SIG-M5 treated with dmso at 0.1 percent for 504 hours (cell line): ENCODE data around the gene AKAIN1.

Experiments
- DNase-seq: peaks from one replicate; lab custom pipeline; 2025; ENCODE audit not compliant: unreplicated experiment; lab: John Stamatoyannopoulos, UW

Gene AKAIN1

DNA sequence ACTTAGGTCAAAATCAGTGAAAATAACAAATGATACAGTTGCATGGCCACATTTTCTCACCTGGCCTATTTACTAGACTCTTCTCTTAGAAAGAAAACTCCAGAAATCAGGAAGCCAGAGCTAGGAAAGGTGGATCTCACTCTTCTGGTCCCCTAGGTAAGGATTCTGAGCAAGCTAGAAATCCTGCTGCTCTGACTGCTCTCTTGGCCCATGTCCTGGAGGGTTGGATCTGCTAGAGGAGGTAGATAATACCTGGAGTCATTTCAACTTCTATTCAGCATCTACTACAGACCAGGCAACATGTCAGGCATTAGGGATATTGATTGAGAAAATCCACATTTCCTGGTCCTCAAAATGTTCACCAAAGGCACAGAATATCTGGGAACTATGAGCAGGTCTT is 34.9 kb downstream of the AKAIN1 start:
- DNase-seq: no peak

DNA sequence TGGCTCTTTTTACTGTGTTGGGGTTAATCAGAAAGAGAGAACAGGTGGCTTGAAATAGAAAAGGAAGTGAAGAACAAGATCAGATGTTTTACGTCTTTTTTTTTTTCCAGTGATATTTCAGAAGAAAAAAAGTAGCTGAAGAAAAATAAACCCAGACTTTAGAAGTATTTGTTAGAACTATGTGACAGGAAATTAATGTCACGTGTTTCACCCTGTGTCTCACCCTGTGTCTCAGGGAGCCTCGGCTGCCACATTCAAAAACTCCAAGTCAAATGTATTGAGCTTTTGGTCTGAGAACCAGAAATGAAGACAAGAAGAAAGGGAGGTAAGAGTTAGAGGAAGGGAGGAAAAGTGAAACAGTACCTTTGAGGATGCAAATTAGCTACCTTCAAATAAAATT is 38.0 kb downstream of the AKAIN1 start:
- no peak for DNase-seq

DNA sequence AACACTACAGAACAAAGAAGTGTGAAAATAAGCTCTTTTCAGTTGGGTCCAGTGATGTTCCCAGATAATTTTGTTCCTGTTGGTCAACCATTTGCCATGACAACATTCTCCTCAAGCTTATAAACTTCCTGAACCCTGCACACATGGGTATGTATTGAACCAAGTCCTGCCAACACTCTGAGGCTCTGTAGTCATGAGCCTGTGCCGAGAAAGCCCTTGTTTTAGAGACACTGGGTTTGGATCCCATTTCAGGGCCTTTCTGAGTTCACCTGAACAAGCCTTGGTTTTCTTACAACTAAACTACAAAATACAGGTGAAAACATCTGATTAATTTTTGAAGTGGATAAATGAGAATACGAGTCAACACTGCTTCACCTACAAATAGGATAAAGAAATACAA is 38.5 kb downstream of the AKAIN1 start:
- no peak for DNase-seq

DNA sequence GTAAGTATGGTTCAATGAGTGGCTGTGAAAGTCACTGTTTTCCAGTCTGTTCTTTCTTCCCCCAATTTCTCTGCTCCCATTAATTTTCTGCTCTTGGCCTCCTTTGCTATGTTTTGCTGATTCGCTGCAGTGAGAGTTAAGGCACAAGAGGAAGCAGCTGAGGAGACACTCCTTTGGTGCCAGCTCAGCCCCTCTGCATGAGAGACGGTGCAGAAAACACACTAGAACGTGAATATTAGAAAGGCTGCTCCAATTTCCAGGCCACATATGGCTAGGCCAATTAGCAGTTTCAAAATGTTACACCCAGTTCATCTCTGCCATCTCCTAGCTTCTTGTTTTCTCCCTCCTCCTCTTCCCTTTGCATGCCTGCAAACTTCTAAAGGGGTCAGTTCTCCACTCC is 38.9 kb downstream of the AKAIN1 start:
- DNase-seq: no peak

DNA sequence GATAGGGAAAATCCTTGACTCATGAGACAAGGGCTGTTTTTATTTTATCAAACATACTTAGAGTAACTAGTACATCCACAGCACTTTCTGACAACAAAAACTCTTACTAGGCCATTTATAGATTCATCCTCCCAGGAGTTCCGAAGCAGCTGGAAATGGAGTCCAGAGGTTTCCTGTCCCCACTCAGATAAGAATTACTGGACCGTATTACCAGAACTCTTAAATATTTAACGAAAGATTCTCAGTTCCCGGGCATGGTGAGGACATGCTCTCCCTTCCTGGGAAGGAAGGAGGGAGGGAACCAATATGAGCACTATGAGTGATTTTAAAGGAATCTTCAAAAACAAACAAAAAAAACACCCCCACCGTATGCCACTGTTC is 41.2 kb downstream of the AKAIN1 start:
- no peak for DNase-seq

DNA sequence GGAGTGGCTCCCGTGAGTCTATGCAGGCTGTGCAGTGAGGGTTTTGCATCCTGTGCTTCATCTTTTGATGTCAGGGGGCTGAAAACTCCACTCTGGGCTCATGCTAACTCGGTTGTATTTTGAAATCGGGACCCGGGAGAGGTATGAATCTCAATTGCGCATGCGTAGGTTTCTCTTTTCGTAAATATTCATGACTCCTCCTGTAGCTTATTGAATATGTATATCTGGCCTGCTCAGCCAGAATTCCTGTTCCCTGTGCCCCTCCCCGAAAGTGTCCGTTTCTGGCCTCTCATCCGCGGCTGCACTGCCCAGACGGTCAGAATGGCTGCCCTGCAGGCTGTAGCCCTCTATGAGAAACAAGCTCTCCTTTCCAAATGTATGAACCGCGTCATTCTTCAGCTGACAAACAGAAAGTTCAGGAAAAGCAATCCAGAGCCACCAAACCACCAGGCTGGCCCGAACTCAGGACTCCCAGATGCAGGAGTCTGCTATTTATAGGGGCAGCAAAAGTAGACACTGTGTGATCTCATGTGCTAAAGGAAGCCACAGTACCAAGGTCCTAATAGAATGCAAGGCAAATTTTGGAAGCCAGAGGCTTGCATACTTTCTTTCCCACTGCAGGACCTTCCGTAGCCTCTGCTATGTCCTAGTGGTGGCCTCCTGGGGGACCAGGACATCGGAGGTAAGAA is 41.7 kb downstream of the AKAIN1 start:
- DNase-seq: no peak

DNA sequence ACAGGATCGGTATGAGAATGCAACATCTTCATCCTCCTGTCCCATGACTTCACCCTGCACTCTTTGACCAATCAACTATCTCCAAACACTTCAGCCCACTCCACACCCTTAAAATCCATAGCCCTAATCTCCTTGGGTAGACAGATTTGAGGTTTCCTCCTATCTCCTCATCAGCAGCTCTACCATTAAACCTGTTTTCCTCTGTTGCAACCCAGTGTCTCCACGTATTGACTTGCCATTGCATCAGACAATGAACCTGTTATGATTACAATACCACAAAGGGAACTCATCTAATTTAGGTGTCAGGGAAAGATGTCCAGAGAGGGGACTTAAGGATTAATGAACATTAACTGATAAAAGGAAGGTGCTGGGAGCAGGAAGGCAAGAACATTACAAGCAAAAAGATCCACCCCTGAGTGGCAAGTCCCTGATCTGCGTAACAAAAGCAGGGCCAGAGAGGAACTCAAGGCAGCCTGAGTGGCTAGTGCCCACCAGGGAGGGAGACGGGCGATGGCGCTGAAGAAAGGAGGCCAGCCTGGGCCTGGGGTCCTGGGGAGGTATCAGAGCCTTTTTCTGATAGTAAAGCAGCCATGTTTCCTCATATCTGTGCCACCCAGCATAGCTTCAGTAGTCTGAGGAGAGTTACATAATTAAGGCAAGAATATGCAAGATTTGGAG is 44.6 kb downstream of the AKAIN1 start:
- DNase-seq: no peak

DNA sequence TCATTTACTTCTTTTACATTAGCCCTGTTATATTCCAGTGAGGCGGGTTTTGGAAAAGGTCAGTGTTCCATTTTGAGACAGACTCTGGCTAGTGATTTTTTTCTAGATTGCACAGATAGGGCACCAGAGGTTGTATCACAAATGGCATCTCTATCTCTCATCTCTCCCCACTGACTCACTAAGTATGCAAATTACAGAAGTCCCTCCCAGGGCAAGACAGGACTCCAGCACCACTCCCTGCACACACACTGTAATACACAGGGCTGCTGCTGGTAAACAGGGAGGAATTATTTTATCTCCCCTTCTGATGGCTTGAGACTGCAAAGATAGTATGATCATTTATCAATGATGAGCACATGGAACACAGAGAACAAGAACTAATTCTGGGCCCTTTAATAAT is 46.2 kb downstream of the AKAIN1 start:
- no peak for DNase-seq

DNA sequence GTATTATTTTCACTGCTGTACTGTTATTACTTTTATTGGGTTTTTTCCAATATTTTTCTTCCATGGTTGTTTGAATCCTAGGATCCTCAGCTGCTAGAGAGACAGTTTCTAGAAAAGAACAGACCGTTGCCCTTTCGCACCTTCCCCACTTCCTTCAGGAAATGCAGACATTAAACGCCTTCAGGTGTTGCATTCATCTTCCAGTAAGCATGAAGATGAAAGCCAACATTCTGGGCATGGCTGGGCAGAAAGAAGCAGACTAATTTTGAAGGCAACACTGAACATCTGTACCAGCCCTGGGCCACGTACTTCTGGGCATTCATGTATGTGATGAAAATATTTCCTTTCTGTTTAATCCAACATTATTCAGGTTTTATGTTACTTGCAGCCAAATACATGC is 51.0 kb downstream of the AKAIN1 start:
- no peak for DNase-seq

DNA sequence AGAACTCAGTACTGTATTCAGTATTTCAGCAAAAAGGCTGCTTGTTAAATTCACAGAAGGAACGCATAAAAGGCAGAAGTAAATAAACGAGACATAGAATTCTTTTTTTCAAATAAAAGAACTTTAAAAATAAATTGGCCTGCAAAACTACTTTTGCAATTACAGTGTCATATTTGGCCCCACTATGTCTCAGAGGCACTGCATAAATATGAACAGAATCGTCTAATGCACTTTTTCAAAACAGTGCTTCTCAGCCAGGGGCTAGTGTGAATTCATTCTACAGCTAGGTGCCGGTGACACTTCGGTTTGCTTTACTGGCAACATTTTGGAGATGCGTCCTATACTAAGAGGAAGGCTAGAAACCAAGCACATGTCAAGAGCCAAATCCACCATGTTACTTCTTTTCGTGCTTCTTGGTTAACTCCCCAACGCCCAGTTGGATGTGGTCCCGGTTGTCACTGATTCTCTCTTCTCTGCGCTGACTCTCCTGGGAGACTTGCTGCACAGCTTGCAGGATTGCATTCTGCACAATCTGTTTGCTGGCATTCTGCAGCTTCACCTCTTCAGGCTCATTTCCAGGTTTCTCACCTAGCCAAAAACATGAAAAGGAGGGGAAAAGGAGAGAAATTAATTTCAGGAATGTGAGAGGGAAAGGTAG is 51.8 kb downstream of the AKAIN1 start:
- DNase-seq: no peak

DNA sequence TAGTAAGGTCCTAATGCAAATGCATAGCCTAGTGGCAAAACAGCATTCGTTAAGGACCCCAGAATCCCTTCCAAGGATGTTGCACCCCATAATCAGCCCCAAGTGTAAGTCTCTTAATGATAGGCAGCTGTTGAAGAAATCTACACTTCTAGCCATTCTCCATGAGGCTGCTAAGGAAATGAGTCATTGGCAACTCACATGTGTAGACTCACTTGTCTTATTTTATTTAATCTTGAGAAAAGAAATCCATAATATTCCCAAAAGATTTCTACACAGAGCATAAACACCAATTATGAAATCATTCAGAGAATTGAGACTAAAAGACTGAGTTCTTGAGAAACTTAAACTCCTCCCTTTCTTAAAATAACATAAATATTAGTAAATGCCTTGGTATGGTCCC is 52.4 kb downstream of the AKAIN1 start:
- DNase-seq: no peak

DNA sequence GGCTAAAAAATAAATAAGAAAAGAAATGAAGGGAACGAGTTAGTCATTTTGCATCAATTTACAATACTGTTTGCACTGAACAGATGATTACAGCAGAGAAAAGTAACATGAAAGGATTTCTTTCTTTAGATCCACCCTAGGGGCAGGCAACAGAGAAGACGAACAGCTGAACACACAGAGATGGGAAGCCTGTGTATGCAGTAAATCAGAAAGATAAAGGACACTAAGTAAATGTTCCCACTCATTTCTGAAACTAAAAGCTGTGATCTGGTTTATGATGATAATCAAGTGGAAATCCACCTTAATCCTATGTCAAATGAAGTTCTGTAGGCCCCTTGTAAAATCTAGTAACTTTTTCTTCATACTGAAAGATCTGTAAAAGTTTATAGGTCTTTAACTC is 54.2 kb downstream of the AKAIN1 start:
- no peak for DNase-seq

DNA sequence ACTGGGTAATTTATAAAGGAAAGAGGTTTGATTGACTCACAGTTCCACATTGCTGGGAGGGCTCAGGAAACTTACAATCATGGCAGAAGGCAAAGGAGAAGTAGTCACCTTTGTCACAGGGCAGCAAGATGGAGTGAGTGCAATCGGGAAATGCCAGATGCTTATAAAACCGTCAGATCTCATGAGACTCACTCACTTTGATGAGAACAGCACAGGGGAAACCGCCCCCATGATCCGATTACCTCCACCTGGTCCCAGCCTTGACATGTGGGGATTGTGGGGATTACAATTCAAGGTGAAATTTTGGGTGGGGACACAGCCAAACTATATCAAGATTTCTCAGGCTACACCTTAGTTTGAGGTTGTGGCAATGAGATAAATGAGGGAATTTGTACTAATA is 54.9 kb downstream of the AKAIN1 start:
- no peak for DNase-seq

DNA sequence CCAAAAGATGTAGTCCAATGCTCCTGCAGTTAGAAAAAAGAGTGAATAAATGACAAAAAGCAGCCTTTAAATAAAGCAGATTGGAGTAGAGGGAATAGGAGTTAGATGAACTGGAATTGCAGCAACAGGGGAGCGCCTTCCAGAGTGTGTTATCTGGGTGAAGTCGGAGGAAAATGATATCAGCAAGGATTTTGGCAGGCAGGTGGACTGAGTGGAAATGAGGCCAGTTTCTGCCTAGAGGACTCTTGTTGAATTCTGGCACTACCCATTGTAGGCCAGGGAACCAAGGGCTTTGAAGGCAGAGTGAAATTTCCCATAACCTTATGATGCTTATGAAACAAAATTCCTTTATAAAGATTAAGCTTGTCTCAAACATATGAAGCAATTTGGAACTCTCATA is 59.8 kb downstream of the AKAIN1 start:
- no peak for DNase-seq

DNA sequence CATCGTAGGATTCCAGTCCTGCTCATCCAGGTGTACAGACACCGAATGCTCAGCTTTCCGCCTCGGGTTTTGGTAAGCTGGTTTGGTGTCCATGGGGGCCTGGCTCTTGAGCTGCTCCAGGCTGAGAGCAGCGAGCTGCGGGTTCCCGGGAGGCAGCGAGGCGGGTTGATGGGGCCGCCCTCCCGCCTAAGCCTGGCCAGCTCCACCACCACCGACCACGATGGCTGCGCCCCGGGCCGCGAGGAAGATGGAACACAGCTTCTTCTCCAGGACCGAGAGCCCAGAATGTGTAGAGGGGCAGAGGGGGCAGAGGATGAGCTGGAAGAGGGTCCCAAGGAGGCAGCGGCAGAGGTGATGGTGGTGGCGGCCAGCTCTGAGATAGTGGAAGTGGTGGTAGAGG is 64.1 kb downstream of the AKAIN1 start:
- DNase-seq: no peak

DNA sequence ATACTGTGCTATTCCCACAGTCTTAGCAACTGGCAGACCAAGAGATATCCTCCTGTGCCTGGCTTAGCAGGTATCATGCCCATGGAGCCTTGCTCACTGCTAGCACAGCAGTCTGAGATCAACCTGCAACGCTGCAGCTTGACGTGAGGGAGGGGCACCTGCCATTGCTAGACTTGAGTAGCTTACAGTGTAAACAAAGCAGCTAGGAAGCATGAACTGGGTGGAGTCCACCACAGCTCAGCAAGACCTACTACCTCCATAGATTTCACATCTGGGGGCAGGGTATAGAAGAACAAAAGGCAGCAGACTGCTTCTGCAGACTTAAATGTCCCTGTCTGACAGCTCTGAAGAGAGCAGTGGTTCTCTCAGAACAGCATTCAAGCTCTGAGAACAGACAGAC is 74.8 kb downstream of the AKAIN1 start:
- no peak for DNase-seq

DNA sequence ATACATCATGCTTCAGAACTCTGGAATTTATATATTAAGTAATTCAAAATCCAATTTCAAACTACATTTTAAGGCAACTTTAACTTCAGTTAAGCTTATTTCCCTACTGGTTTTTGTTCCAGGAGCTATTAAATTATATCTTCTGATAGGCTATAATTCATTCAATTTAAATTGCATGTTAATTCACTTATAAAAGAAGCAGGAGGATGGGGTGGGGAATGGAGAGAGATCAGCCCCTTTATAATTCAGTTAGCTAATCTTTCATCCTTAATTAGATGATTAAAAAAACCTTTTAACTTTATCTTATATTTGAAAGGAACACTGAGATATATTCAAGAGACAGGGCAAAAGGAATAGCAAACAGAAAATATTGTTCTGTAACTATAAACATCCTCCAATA is 86.8 kb downstream of the AKAIN1 start:
- DNase-seq: no peak

DNA sequence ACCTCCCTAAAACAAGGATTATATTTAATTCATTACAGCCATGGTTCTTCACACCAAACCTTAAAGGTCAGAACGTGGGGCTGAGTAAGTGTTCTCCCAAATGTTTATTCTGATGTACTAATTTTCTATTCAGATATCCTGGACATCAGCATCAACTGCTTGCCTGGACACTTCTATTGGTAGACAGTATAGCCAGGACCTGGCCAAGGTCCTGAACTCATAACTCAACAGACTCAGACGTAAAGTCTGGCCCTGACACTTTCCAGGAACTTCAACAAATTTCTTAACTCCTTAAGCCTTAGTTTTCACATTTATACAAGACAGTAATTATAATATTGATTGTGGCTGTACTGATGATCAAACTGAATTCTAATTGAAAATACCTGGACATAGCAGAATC is 89.1 kb downstream of the AKAIN1 start:
- DNase-seq: no peak

DNA sequence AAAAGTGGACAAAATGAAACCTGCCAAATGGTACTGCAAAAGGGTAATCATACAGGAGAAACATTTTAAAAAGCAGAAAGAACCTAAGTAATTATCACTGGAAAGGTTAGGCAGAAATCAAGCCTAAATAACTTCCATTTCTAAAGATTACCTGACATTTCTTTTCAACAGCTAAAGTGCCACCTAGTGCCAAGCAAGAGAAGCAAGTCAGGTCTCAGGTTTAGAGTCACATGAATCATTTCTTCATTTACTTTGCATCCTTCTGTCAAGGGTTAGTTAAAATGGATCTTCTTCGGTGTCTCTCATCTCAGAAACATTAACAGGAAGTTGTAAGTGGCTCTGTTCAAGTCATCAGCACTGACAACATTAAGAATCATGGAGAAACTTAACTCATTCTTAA is 90.3 kb downstream of the AKAIN1 start:
- no peak for DNase-seq

DNA sequence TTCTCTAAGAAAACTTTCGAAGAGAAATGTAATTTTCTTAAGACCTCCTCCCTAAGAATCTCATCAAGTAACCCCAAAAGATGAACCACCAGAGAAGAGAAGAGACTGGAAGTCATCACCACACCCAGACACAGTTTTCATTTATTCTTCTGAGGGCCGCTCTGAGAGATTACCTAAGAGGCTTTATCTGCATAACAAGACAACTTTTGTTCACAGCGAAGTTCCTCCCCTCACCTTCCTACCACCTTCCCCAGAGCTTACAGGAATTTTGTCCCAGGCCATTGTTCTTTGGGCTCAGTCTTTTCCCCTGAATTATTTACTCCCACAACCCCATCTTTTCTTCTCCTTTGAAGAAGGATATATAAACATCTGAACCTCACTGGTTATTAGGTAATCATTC is 92.8 kb downstream of the AKAIN1 start:
- DNase-seq: no peak

DNA sequence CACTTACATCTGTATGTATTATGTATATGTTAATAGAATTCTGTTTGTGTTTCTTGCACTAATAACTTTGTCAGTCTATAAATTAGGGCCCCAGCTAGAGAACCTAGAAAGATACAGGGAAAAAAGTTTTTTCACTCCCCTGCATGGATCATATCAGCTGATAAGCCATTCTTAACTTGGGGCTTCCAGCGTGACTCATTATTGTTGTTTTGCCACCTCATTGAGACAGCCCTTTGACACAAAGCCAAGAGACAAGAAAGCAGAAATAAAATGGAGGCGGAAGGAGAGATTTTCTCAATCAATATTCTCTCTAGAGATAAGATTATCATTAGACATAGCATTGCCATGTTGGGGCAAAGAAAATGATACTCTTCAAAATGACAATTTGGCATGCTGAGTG is 93.4 kb downstream of the AKAIN1 start:
- DNase-seq: no peak

DNA sequence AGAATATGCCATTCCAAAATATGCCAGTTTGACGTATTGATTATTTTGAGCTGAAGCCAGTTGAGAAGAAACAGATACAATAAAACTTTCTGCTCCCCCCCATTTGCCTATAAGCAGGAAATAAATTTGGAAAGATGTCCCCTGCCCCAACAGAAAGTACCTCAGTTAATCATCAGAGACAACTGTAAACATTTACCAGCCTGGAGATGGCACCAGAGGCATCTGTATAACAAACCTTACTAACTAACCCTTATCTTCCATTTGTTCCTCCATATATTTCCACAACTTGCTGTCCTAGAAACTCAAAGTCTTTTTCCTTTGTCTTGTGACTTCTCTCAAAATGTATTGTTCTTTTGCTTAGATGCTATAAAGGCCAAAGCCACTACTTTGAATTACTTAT is 93.8 kb downstream of the AKAIN1 start:
- DNase-seq: no peak
